Lung (tissue), 12 donors: Measurements from ENCODE around the gene SLC26A3. TPM values are rescaled to one million over a fixed set of nuclear protein-coding genes. Genes with fewer than 3 reads are reported as not detected.
A peak's percentile ranks its signal among the peaks of the same experiment; 100 is the strongest.

ENCODE experiments used
- ATAC-seq: fragments of 200-7000 bp; cut with Tn5 transposase; one replicate; pipeline ENCODE4 v1.9.1; 2020; ENCODE audit warnings: moderate number of reproducible peaks; ENCODE audit not compliant: insufficient read depth, low FRiP score
- DNase-seq, 3 donors: peaks; one replicate each; pipeline ENCODE4 v3.0.0-alpha.2; 2013 to 2017
- H3K27ac ChIP-seq, 2 donors: one replicate each; pipeline ENCODE4 v1.5.1; 2013; ENCODE audit warnings: mild to moderate bottlenecking in 2 of 2, moderate library complexity in 2 of 2, control low read depth in 1 of 2, inconsistent platforms in 1 of 2, low read depth in 1 of 2, low read length in 1 of 2
- H3K27me3 ChIP-seq, 3 donors: one replicate each; pipeline ENCODE4 v1.5.1; 2013; ENCODE audit warnings: low read length in 2 of 3; ENCODE audit not compliant: control insufficient read depth in 3 of 3, insufficient read depth in 3 of 3
- H3K36me3 ChIP-seq, 4 donors: one replicate each; pipeline ENCODE4 v1.5.1; 2013; ENCODE audit warnings: low read length in 4 of 4, mild to moderate bottlenecking in 1 of 4, moderate library complexity in 1 of 4; ENCODE audit not compliant: control insufficient read depth in 4 of 4, insufficient read depth in 4 of 4
- H3K4me1 ChIP-seq, 5 donors: one replicate each; pipeline ENCODE4 v1.5.1; 2013; ENCODE audit warnings: low read length in 5 of 5, mild to moderate bottlenecking in 2 of 5, moderate library complexity in 1 of 5; ENCODE audit not compliant: control insufficient read depth in 5 of 5, insufficient read depth in 5 of 5
- H3K4me3 ChIP-seq: one replicate; pipeline ENCODE4 v1.5.1; 2013; ENCODE audit warnings: mild to moderate bottlenecking, control low read depth, moderate library complexity
- H3K9ac ChIP-seq, 2 donors: one replicate each; pipeline ENCODE4 v1.5.1; 2013; ENCODE audit warnings: low read length in 2 of 2, control low read depth in 1 of 2; ENCODE audit not compliant: insufficient read depth in 1 of 2
- H3K9me3 ChIP-seq, 4 donors: one replicate each; pipeline ENCODE4 v1.5.1; 2013; ENCODE audit warnings: low read length in 3 of 4, mild to moderate bottlenecking in 1 of 4, moderate library complexity in 1 of 4; ENCODE audit not compliant: control insufficient read depth in 4 of 4, insufficient read depth in 3 of 4
- WGBS, 2 donors: extraction: QIAGEN DNeasy Blood & Tissue Kit; methylation state at CpG; one replicate each; pipeline ENCODE4 v1.1.7; 2013; 5-methylcytosine and 5-hydroxymethylcytosine counted together
- polyA plus RNA-seq, 2 donors: library from polyadenylated mRNA; stranded (reverse); fragments of 200-250 nt; gene quantifications; one replicate each; pipeline ENCODE4 v1.2.1, GENCODE V29; 2013
- total RNA-seq, 2 donors: library from RNA; depleted of rRNA in 1 of 2; stranded (reverse); fragments of >200 nt in 1 of 2; gene quantifications; one replicate each; pipeline ENCODE4 v1.2.1, GENCODE V29; 2014 to 2021
- TF ChIP-seq, protein P1 (sequence below): IDR thresholded peaks from 2 replicates; pipeline ENCODE4 v1.5.1; 2012; ENCODE audit warnings: mild to moderate bottlenecking; ENCODE audit errors: control extremely low read depth, extremely low read depth
- donor health status: control.
- donor health status: control.
- donor health status: Bipolar disorder and iron deficiency.
- donor health status: healthy.
- donor health status: DM: yes; HTN: yes; CAD: no.

The SLC26A3 gene
- total and polyA plus RNA-seq, 4 donors: 0.28 to 0.31 TPM; not detected in 2

DNA sequence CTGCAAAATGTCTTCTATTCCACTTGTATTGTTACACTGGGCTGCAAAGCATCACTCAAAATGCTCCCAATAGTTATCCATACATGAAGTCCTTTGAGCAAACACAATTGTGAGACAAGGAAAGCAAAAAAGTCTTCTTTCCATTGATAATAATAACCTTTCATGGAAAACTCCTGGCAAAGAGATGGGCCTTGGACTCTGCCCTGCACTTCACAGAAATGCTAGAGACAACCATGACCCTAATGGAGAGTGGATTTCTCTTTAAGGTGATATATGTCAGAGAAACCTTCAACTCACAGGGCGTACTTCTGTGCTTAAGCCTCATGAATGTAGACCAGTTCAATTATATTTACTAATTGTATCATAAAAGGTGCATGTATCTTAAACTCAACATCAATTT lies 19.4 kb downstream of the SLC26A3 start:
- ATAC-seq (no peak), DNase-seq (no peak)
- Histone ChIP-seq H3K9me3 (no peaks in the 10 kb centered on the region), H3K9ac (no peak overlapping the region), H3K27me3 (no peaks in the 10 kb centered on the region), H3K4me3 (no peak overlapping the region), H3K4me1 (no peaks in the 10 kb centered on the region), H3K27ac (no peak overlapping the region), H3K36me3 (no peaks in the 10 kb centered on the region)
- TF ChIP-seq, protein P1, sequence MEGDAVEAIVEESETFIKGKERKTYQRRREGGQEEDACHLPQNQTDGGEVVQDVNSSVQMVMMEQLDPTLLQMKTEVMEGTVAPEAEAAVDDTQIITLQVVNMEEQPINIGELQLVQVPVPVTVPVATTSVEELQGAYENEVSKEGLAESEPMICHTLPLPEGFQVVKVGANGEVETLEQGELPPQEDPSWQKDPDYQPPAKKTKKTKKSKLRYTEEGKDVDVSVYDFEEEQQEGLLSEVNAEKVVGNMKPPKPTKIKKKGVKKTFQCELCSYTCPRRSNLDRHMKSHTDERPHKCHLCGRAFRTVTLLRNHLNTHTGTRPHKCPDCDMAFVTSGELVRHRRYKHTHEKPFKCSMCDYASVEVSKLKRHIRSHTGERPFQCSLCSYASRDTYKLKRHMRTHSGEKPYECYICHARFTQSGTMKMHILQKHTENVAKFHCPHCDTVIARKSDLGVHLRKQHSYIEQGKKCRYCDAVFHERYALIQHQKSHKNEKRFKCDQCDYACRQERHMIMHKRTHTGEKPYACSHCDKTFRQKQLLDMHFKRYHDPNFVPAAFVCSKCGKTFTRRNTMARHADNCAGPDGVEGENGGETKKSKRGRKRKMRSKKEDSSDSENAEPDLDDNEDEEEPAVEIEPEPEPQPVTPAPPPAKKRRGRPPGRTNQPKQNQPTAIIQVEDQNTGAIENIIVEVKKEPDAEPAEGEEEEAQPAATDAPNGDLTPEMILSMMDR: no peak
- 95 to 96% methylated on average over 1 of the region's 1 CpG for WGBS, 2 donors

DNA sequence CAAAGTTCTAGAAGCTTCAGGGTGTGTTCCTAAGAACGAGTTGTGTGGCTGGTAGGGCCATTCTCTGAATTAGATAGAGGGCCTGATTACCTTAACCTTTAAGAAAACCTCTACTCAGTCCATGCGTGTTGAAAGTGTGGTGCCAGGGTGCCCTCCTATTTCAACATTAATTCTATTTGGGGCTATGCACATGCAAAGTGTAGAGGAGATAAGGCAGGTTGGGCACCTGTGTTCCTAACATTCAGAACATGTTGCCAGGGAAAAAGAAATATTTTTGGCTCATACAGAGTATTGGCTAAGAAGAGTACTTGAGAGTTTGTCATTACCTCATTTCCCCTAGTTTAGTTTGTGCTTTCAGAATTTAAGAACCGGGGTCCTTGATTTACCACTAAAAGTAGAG lies 20.6 kb downstream of the SLC26A3 start:
- no peaks in the 10 kb centered on the region for H3K36me3 ChIP-seq
- no peaks in the 10 kb centered on the region for H3K27me3 ChIP-seq
- H3K4me3 ChIP-seq: no peak overlapping the region
- WGBS, 2 donors: 65 to 85% methylated on average over 3 of the region's 3 CpGs
- ATAC-seq (no peak), DNase-seq (no peak)
- H3K9me3 ChIP-seq: no peaks in the 10 kb centered on the region
- H3K27ac ChIP-seq: no peak overlapping the region
- H3K4me1 ChIP-seq: no peaks in the 10 kb centered on the region
- no peak overlapping the region for H3K9ac ChIP-seq
- TF ChIP-seq, protein P1: no peak

DNA sequence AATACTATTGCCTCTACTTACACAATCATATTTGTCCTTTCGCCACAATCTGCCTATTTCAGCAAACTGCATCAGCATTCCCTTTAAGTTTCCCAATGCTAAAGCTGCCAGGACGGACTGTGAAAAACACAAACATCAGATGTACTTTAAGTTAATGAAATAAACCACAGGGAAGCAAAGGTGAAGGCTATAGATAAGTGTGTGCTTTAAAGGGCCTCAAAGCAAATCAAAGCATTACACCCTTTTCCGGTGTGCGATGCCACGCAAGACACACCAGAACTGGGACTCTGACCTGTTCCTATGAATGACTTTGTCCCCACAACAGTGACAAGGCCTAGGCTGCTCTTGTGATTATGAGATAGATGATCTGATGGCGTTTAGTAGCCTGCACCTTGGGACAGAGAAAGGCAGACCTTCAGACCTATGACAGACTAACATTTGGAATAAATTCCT lies 23.4 kb downstream of the SLC26A3 start:
- ATAC-seq: no peak
- 87 to 90% methylated on average over 6 of the region's 6 CpGs for WGBS, 2 donors
- Histone ChIP-seq H3K4me1 (no peaks in the 10 kb centered on the region), H3K36me3 (no peaks in the 10 kb centered on the region), H3K9ac (no peak overlapping the region), H3K9me3 (no peaks in the 10 kb centered on the region), H3K27ac (no peak overlapping the region), H3K4me3 (no peak overlapping the region), H3K27me3 (no peaks in the 10 kb centered on the region)
- TF ChIP-seq, protein P1: no peak
- peak in 1 of 3 donors; percentile 57 for DNase-seq

DNA sequence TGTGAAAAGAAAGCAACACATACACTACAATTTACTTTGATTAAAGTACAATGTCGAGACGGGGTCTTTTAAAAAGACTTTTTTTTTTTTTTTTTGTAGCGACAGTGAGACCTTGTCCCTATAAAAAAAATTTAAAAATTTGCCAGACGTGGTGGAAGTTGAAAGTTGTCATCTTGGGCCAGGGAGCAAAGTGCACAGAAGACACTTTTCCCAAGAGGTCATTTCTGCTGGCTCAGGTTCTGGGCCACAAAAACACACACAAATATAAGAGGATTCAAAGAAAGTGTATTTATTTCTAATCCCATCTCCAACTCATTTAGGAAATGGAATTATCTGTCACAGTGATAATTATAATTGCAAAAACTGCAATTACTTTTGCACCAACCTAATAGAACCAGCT lies 24.7 kb downstream of the SLC26A3 start:
- TF ChIP-seq, protein P1: no peak

More for the DNA sequence above, 24.7 kb downstream of the SLC26A3 start:
- H3K4me1 ChIP-seq: no peaks in the 10 kb centered on the region
- no peaks in the 10 kb centered on the region for H3K36me3 ChIP-seq
- no peak overlapping the region for H3K9ac ChIP-seq
- DNase-seq (no peak), ATAC-seq (no peak)
- 90 to 93% methylated on average over 4 of the region's 4 CpGs for WGBS, 2 donors
- no peak overlapping the region for H3K27ac ChIP-seq
- no peaks in the 10 kb centered on the region for H3K9me3 ChIP-seq
- H3K4me3 ChIP-seq: no peak overlapping the region
- H3K27me3 ChIP-seq: no peaks in the 10 kb centered on the region
